ENCODE data around the gene PCBP3.
"Not testable (repeated sequence)": the region's sequence is repeated elsewhere in the genome, so short reads cannot be mapped to it uniquely, and the experiment has no call there.

Gene PCBP3

GRCh38 chr21:45892916-45893739 is 249.6 kb downstream of the PCBP3 start:
- DNase-seq (ENCODE audit: low read depth, low spot score): no peak

DNA sequence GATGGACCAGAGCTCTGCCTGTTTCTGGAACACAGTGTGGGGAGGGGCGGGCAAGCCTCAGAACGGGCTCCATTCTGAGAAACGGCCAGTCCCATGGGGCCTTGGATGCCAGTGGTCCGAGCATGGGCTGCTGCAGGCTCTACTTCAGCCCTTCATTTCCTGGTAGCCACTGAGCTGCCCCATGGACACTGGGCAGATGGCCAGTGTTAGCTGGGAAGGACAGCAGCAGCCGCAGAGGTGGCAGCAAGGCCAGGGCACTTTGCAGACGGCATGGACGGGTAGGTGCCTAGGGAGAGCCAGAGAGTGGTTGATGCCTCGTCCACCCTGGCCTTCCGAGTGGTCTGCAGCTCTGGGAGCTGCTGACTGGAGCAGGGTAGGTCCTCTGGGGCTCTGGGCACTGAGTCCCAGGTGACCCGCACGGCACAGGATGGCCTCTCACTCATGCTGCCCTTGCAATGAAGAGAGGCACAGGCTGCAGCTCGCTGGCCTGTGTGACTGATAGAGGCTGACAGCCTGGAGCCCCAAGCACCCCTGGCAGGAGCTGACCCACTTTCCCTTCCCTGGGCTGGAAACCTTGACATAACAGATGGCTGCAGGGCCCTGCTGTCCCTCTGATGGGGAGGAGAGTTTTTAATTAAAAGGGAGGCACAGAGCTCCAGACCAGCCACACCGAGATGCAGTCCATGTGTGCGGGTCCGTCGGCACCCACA is 250.4 kb downstream of the PCBP3 start:
- no peak for DNase-seq (ENCODE audit: low read depth, low spot score)

DNA sequence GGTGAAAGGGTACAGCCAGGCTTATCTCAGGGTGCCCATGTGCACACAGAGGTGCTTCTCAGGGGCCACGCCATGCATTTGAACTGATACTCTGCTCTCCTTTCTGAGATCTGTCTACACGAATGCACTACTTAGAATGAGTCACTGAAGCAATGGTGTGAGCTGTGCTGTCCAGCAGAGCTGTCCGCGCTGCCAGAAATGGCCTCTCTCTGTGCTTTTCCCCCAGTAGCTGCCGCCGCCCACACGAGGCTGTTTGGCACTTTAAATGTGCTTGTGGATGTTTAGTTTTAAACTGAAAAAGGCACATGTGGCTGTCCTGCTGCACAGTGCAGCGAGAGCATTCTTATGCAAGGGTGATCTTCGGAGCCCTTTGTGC is 250.9 kb downstream of the PCBP3 start:
- DNase-seq (ENCODE audit: low read depth, low spot score): no peak

GRCh38 chr21:45894906-45895777 is 251.6 kb downstream of the PCBP3 start:
- DNase-seq (ENCODE audit: low read depth, low spot score): no peak

- no peak for DNase-seq (ENCODE audit: low read depth, low spot score)
Measured at GRCh38 chr21:45895778-45896370, 252.3 kb downstream of the PCBP3 start.

DNA sequence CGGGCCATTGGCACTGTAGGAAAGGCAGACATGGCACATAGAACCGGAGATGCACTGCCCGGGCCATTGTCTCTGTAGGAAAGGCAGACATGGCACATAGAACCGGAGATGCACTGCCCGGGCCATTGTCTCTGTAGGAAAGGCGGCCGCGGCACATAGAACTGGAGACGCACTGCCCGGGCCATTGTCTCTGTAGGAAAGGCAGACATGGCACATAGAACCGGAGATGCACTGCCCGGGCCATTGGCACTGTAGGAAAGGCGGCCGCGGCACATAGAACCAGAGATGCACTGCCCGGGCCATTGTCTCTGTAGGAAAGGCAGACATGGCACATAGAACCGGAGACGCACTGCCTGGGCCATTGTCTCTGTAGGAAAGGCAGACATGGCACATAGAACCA is 252.9 kb downstream of the PCBP3 start:
- not testable (repeated sequence) for DNase-seq (ENCODE audit: low read depth, low spot score)

DNA sequence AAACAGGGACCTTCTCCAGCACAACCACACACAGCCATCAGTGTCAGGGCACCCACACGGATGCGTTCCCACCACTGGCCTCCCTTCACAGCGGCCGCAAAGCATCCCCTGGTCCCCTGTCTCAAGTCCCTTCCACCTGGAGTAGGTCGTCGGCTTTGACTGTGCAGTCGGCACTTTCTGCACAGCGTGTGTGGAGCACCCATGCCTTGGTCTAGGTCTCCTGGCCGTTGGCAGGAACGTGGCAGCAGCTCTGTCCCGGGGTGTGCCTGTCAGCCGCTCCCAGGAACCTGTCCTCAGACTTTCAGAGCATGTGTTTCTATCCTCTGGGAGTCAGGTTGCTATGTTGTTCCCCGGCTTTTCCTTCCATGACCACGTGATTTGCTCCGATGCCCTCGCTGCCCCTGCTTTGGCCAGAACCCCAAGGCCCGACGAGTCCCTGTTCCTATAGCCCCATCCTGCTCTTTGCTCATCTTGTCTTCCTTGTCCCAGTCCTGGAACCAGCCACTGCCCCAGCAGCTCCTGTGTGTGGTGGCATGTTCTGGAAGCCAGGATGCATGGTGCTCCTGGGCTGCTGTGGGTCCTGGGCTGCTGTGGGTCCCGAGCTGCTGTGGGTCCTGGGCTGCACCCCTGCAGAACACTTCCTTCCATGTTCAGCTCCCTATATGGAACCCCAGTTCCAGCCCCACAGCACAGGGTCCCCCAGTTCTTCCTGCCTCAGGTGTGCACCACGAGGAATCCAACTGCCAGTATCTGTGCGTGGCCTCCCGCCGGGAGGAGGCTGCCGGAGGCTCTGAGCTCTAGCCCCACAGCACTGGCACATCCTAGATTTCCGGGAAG is 253.9 kb downstream of the PCBP3 start:
- no peak for DNase-seq (ENCODE audit: low read depth, low spot score)

DNA sequence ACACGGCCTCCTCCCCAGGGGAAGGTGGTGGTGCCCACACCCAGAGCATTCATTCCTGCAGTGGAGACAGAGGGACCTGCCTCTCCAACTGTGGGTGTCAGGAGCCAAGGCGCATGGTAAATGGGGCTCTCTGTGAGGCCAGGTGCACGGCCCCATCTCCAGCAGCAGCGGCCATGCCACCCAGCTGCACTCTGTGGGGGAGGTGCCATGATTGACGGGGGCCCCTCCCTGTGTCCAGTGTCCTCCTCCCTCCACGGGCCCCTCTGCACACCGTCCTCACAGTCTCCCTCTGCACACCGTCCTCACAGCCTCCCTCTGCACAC is 254.5 kb downstream of the PCBP3 start:
- no peak for DNase-seq (ENCODE audit: low read depth, low spot score)

DNA sequence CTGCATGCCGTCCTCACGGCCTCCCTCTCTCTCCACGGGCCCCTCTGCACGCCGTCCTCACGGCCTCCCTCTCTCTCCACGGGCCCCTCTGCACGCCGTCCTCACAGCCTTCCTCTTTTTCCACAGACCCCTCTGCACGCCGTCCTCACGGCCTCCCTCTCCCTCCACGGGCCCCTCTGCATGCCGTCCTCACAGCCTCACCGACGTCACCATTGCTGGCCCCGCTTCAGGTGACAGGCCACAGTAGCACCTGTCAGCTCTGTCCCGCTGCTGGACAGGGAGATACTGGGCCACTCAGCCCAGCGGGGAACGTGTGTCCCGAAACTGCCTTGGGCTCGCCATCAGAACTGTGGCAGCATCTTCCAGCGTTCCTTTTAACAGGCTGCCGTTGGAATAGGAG is 255.3 kb downstream of the PCBP3 start:
- no peak for DNase-seq (ENCODE audit: low read depth, low spot score)

DNA sequence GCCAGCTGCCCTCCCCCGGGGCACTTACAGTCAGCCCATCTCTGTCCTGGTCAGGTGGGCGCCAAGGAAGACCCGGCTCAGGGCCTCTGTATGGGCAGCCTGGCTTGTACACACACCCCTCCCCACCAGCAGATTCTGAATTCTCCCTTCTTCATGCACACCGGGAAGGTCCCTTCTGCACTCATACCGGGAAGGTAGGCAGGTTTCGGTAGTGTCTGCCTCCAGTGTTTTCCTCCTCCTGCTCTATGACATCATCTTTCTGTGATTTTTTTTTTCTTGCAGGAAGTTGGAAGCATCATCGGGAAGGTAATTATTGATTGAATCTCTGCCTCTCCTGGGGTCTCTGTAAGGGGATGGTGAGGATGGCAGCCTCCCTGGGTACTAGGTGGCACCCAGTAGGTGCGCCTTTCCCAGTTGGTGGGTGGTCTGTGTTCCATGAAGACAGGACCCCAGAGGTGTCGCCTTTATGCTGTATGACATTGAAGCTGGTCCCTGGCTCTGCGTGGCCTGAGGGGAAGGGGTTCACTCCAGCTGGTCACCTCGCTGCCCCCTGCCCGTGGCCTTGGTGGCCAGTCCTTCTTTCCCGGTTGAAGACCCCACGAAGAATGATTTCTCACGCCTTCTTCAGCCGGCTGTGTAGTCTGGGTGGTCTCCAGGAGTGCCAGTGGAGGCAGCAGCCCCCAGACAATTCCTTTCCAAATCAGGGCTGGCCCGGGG is 255.9 kb downstream of the PCBP3 start:
- no peak for DNase-seq (ENCODE audit: low read depth, low spot score)

DNA sequence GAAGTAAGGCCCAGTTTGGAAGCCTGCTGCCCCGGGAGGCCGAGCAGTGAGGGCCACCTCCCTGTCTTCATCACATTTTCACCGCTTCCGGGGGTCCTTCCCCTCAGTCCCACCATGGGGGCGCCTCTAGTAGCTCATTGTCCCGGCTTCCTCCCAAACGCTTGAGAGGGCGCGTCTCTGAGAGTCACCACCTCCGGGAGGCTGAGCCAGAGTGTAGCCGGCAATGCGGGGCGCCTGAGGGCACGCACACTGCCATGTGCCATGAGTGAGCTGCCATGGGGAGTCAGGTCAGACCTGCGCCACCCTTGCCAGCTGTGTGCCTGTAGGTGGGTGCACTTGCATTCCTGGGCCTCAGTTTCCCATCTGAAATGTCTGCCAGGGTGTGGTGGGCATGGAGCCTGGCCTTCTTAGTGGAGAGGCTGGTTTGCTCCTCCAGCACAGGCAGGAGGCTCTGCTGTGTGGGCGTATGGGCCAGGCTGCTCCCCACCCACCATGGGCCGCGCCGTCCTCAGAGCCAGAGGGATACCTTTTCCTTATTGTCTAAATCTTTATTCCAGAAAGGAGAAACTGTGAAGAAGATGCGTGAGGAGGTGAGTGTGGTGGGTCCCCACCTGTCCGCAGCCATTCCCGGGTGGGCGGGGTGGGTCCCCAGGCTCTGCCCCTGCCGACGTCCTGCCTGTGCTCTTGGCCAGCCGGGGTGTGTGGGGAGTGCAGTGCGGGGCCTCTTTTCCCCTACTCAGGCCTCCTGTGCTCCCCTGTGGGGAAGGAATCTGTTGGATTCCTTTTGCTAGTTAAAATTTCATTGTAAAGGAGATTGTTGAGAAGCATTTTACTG is 256.7 kb downstream of the PCBP3 start:
- DNase-seq (ENCODE audit: low read depth, low spot score): no peak

DNA sequence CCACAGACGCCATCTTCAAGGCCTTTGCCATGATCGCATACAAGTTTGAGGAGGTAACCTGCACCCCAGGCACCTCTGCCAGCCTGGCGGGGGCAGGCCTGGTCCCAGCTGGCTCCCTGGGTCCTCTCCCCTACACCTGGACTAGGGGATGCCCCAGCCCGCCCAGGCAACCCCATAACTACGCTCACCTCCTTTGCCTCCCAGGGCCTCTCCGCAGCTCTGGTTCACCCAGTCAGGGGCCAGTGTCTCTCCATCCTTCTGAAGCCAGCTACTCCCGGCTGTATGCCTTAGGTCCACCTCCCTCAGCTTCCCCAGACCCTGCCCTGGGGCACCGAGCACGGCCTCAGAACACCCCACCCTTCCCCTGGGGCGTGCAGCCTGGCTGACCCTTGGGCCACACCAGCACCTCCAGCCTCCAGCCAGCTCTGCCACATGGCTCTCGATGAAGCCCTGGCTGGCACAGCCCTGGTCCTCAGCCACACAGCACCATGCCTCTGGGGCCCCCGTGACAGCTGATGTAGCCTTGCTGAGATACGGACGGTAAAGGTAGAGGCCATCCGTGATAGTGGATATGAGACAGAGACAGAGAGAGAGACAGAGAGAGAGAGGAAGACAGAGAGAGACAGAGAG is 257.7 kb downstream of the PCBP3 start:
- no peak for DNase-seq (ENCODE audit: low read depth, low spot score)

DNA sequence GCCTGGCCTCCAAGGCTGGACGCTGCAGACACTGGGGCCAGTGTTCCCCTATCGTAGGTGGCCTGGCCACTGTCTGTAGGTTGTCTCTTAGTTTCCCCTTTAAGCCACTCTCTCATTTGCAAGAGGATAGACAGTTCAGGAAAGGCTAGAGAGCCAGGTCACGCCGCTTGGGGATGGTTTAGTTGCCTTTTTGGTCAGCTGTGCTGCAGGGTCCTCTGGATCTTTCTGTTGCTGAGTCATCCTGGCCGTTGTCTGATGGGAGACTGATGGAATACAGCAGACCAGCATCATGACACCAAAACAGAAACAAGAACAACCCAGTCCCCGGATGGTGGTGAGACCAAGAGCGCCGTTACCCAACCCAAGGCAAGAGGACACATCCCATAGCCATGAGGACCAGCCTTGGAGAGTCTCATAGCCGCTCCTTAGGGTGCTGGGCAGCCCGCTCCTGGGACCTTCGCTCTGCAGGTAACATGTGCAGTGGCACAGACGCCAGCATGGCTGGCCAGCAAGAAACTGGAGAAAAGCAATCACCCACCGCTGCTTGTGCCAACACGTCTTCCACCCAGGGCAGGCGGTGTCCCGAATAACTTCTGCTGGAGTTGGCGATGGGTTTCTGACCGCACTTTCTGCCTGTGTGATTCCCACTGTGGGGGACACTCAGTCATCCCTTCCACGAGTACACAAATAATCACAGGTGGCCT is 258.9 kb downstream of the PCBP3 start:
- DNase-seq (ENCODE audit: low read depth, low spot score): no peak

- no peak for DNase-seq (ENCODE audit: low read depth, low spot score)
Measured at GRCh38 chr21:45905196-45905595, 261.7 kb downstream of the PCBP3 start.

DNA sequence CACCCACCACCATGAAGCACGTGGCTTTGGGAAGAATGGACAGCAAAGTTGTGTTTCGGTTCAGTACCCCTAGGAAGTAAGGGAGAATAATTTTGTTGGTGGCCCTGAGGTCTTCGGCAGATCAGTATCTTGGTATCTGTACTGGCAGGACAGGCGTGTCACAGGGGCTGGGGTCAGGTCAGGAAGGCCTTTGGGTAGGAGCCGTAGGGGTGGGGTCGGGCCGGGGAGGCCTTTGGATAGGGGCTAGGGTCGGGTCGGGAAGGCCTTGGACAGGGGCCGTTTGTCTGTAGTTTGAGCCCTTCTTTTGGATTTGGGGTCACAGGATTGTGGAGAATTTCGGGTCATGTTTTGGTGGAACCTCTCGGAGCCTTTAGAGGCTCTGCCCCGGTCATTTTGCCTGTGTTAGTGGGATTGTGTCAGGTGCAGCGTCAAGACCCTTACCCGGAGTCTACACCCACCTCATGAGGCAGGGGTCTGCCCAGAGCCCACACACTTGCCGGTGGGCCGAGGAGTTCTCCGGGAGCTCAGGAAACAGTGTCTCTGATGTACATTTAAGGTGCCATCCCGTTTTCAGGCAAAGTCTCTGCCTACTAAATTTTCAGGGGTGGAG is 262.8 kb downstream of the PCBP3 start:
- DNase-seq (ENCODE audit: low read depth, low spot score): no peak

- DNase-seq (ENCODE audit: low read depth, low spot score): no peak
Measured at GRCh38 chr21:45906859-45907258, 263.3 kb downstream of the PCBP3 start.

- no peak for DNase-seq (ENCODE audit: low read depth, low spot score)
Measured at GRCh38 chr21:45908536-45909237, 265.2 kb downstream of the PCBP3 start.
